T-helper 1 cell (primary cell): Measurements from ENCODE around the gene ANTXR1.

ENCODE experiments used
- DNase-seq, 5 donors: peaks; one replicate each; pipeline ENCODE4 v3.0.0-alpha.2; 2012 to 2020

Gene ANTXR1

GRCh38 chr2:69138793-69139459 is 125.9 kb downstream of the ANTXR1 start:
- no peak for DNase-seq

DNA sequence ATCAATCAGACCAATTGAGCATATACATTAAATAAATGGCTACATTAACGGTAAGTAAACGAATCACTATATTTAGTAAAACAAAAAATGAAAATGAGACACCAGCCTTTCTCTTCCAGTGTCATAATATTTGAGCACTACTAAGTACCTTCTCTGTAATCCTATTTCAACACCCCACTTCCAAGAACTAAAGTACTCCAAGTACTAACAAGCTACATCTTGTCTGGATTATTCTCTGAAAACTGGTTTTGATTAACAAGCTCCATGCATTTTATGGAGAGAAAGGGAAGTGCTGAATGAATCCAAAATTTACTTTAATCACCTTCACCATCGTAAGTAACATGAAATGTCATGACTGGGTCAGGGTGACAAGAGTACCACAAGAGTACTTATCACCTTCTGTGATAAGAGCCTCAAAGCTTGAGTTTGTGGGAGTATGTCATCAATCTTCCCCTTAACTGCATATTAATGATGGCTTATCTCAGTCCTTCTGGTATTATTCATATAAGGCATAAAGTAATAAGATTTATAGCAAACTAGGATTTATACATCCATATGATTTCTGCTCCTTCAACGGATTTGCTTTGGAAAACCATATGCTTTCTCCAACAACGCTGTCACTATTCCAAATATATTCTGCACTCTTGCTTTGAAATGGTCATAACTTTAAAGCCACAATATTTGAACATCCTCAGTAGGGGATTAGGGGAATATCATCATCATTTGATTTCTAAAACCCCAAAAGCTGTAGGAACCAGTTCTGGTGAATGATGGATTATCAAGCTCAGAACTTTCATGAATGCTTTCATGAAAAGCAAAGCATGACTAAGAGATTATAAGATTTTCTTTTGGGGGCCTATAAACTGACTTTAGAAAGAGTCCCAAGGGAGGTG is 127.0 kb downstream of the ANTXR1 start:
- no peak for DNase-seq

GRCh38 chr2:69141061-69141460 is 128.1 kb downstream of the ANTXR1 start:
- no peak for DNase-seq

GRCh38 chr2:69143748-69144360 is 130.9 kb downstream of the ANTXR1 start:
- DNase-seq: no peak

- no peak for DNase-seq
Observed at GRCh38 chr2:69145204-69145603, 132.2 kb downstream of the ANTXR1 start.

DNA sequence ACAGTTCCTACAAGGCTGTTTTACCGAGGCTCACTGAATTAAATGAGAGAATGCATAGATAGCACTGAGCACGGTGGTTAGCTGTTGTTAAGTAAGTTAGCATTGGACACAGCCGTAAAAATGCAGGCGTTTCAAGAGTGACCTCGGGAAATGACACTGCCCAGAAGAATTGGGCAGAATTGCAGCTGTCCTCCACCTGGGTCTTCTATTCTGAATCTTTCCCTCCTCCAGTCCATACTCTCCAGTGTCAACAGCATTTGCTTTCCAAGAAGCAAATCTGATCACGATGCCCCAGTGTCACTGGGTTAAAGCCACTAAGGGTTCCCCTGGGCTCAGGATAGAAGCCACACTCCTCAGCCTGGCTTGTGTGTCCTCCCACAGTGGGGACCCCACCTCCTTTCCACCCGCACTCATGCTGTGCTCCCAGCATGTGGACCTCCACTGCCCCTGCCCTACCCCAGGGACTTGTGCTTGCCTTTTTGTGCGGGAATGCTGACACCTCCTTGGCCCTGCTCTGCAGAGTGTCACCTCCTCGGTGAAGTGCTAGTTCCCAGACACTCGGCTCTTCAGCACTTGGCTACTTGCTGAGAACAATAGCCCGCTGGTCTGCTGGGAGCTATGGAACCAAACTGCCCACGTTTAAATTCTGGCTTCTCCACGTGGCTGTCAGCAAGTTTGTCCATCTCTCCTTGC is 135.0 kb downstream of the ANTXR1 start:
- no peak for DNase-seq

GRCh38 chr2:69149631-69150215 is 136.7 kb downstream of the ANTXR1 start:
- DNase-seq: no peak

DNA sequence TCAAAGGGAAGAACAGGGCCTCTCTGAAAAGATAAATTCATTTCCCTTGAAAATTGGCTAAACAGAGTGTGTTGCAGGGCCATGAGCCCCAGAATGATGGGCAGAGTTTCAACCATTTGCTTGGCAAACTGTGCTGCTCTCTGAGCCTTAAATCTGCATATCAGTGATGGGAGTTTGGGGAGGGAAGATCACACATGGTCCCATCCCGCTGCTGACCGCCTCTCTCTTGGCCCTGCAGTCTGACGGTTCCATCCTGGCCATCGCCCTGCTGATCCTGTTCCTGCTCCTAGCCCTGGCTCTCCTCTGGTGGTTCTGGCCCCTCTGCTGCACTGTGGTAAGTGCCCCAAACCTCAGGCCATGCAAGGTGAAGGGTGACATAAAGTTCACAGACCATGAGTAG is 139.0 kb downstream of the ANTXR1 start:
- DNase-seq: no peak

- DNase-seq: no peak
Observed at GRCh38 chr2:69152847-69153583, 140.0 kb downstream of the ANTXR1 start.

GRCh38 chr2:69154106-69154505 is 141.1 kb downstream of the ANTXR1 start:
- no peak for DNase-seq

- DNase-seq: no peak
Observed at GRCh38 chr2:69156624-69157023, 143.6 kb downstream of the ANTXR1 start.

GRCh38 chr2:69157441-69157840 is 144.5 kb downstream of the ANTXR1 start:
- no peak for DNase-seq

DNA sequence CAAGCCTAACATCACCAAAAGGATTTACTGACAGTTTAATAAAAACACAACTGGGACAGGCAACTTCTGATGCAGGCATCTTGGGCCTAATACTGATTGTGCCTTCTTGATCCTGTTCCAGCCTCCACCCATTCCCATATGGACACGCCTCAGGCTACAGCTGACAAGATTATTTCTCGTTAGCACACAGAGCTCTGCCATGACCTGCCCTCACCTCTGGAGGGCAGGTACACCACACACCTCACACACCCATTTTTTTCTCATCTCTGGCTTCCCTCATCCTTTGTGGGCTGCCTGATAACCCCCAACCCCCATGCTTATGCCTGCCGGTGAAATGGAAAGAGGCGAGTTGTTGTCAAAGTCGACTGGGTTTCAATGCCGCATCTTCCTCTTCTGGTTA is 147.0 kb downstream of the ANTXR1 start:
- DNase-seq: no peak

- DNase-seq: no peak
Observed at GRCh38 chr2:69162057-69162456, 149.1 kb downstream of the ANTXR1 start.

DNA sequence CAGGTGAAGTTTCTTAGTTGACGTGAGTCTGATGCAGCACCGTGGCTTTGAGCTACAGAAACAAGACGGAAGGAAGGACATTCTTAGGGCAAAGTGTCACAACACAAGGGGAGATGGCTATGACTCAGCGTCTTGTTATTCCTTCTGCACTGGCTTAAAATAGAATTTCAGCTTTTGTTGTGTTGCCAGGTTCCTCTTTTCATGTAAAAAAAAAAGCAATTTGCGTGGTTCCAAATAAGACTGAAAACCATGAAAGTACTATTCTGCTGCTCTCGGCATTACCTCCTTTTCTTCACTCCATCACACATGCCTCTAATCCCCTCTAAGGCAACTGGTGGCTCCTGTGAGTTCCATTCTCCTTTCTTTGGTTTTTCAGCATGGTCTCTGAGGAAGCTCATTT is 150.1 kb downstream of the ANTXR1 start:
- peak in 1 of 5 donors; percentile 4 for DNase-seq

GRCh38 chr2:69163556-69163955 is 150.6 kb downstream of the ANTXR1 start:
- no peak for DNase-seq

GRCh38 chr2:69164061-69164778 is 151.2 kb downstream of the ANTXR1 start:
- no peak for DNase-seq

- no peak for DNase-seq
Observed at GRCh38 chr2:69165091-69165880, 152.3 kb downstream of the ANTXR1 start.

DNA sequence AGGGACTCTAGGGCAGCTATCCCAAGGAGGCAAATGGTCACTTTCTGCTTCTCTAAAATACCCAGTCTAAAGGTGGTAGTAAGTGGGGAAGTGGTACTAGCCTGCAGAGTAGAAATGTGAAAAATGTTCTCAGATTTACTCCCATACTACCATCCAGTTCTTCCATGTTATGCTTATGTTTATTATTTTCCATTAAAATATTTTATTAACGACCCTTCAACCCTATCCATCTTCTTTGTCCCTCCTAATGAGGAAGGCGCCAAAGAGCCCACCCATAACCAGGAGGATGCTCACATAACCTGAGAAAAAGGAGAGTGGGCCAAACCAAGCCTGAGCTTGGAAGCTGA is 153.5 kb downstream of the ANTXR1 start:
- no peak for DNase-seq

DNA sequence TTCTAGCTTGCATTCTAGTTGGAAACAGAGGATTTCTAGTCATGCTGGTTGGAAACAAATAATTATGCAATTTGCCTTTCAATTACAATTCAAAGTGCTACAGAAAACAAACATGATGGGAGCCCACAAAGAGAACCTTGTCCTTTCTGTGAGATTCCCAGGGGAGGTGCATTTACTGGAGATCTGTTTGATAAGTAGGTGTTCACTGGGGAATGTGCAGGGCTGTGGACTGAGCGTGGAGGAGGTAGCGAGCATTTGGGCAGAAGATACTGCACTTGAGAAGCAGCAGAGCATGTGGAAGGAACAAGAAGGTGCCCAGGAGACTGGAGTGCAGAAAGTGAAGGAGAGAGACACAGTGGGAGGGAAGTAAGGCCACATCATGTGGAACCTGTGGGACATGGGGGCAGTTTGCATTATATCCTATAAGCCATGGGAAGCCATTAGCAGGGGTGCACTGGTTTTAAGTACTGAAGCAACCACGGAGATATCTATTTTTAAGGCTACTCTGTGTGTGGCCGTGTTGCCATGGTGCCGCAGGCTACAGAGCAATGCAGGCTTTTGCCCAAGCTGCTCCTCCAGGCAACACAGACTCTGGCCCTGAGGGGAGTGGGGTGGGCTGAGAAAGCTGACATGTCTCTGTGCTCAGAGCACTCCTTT is 154.0 kb downstream of the ANTXR1 start:
- no peak for DNase-seq
